Measurements from ENCODE around the gene DACT3. TPM values are rescaled to one million over a fixed set of nuclear protein-coding genes. Genes with fewer than 3 reads are reported as not detected.
A peak's percentile ranks its signal among the peaks of the same experiment; 100 is the strongest.

The DACT3 gene
- total and polyA plus RNA-seq, 2 of the 4 experiments (the other 2 are of a cell fraction) = 1.6 to 4.9 TPM

GRCh38 chr19:46603195-46603637, 57.8 kb downstream of the DACT3 start:
- H3K79me1 ChIP-seq (ENCODE audit: low read depth in 1 of 2, low read length in 2 of 2) = peaks cover 3 to 66% of the 10 kb centered on the region in 2 experiments; a peak in 3 of 4 replicates
- no peak overlapping the region for H2BK15ac ChIP-seq (ENCODE audit: low read depth, low read length)
- H3K4me1 ChIP-seq (ENCODE audit: control insufficient read depth, insufficient read depth, low read length) = peaks cover 15% of the 10 kb centered on the region
- in situ Hi-C loops (cut with MboI; ENCODE audit: low sequenced_read_pairs) (no loop called here), dilution Hi-C loops (cut with HindIII; ENCODE audit: low sequenced_read_pairs, unreplicated experiment) (no loop called here), intact Hi-C loops (cut with micrococcal nuclease) (no loop called here)
- no peaks in the 10 kb centered on the region for H3K27me3 ChIP-seq (ENCODE audit: control insufficient read depth, insufficient read depth, low read length)
- H3K23ac ChIP-seq (ENCODE audit: low read depth, low read length) = peak overlapping the region; percentile 19
- no peak overlapping the region for H2BK120ac ChIP-seq (ENCODE audit: low read depth, low read length)
- no peak overlapping the region for H2BK20ac ChIP-seq (ENCODE audit: low read depth, low read length)
- ChIA-PET CTCF (no interaction called here), POLR2A (ENCODE audit: unreplicated experiment) (no interaction called here)
- WGBS, 2 experiments (ENCODE audit: extremely low coverage in 2 of 2, insufficient read length in 1 of 2) = no CpG with 5 or more reads among the region's 2 CpGs
- TF ChIP-seq POLR2A (IDR thresholded peaks at IDR 0.05; ENCODE audit: low read depth, low read length) (no peak), RAD21 (IDR thresholded peaks at IDR 0.05; ENCODE audit: low read length) (no peak), MXI1 (IDR thresholded peaks at IDR 0.05; ENCODE audit: borderline replicate concordance, low read depth, low read length) (no peak), ELK1 (IDR thresholded peaks at IDR 0.05; ENCODE audit: borderline replicate concordance, low read depth, low read length) (no peak), MAFK (IDR thresholded peaks at IDR 0.05; ENCODE audit: low read depth, low read length) (no peak), BHLHE40 (IDR thresholded peaks at IDR 0.05; ENCODE audit: low read depth, low read length) (no peak), CTCF (conservative IDR thresholded peaks at IDR 0.05; ENCODE audit: low read depth, low read length) (no peak), MAZ (IDR thresholded peaks at IDR 0.05; ENCODE audit: borderline replicate concordance, low read depth, low read length) (no peak), RFX5 (IDR thresholded peaks at IDR 0.05; ENCODE audit: low read depth, low read length) (no peak), USF2 (IDR thresholded peaks at IDR 0.05; ENCODE audit: low read depth, low read length) (no peak)
- H3K4me3 ChIP-seq (ENCODE audit: insufficient read depth, low read depth, low read length) = peak overlapping the region; percentile 87
- H2BK5ac ChIP-seq (ENCODE audit: low read depth, low read length, poor library complexity, severe bottlenecking) = no peak overlapping the region
- no peak overlapping the region for H3K18ac ChIP-seq (ENCODE audit: low read depth, low read length)
- peak overlapping the region; percentile 99 for H2AK9ac ChIP-seq (replicated peaks; ENCODE audit: low read depth, low read length, poor library complexity)
- DNase-seq = no peak
- H3K56ac ChIP-seq (ENCODE audit: extremely low read depth, insufficient read depth, low read length) = no peak overlapping the region
- H3K36me3 ChIP-seq (ENCODE audit: control insufficient read depth, insufficient read depth, low read length) = peaks cover 28% of the 10 kb centered on the region
- H3K4ac ChIP-seq (ENCODE audit: low read depth, low read length) = peak overlapping the region; percentile 40; the same call in 1 of the 2 replicates
- peaks cover 16% of the 10 kb centered on the region for H3K9me1 ChIP-seq (ENCODE audit: insufficient read depth, low read length)
- no peak overlapping the region for H4K91ac ChIP-seq (ENCODE audit: insufficient read depth, low read depth, low read length)
- H2AK5ac ChIP-seq (ENCODE audit: low read depth, low read length) = peak overlapping the region; percentile 11
- peak overlapping the region; percentile 91 for H3K4me2 ChIP-seq (ENCODE audit: low read depth, low read length)
- H4K5ac ChIP-seq (ENCODE audit: low read depth, low read length) = no peak overlapping the region
- peaks cover 4% of the 10 kb centered on the region; the same call in 1 of the 2 replicates for H3K9me3 ChIP-seq (ENCODE audit: control insufficient read depth, insufficient read depth, low read length)
- BruUV-seq (replicated peaks) = no TSS peak
- H3K14ac ChIP-seq (replicated peaks; ENCODE audit: low read depth, low read length) = peak overlapping the region; percentile 52
- 0 out of 4 replicates have a peak overlapping the region, but pooled peaks of 1 of the 2 experiments have one; percentile 17 for H4K8ac ChIP-seq (ENCODE audit: low read depth in 2 of 2, low read length in 2 of 2)
- peak overlapping the region; percentile 33 for H2AFZ ChIP-seq (replicated peaks; ENCODE audit: low read length, poor library complexity)
- no peak for ATAC-seq (ENCODE audit: low read depth)
- H3K27ac ChIP-seq (ENCODE audit: insufficient read depth, low read length) = peak overlapping the region; percentile 7
- H4K20me1 ChIP-seq (ENCODE audit: insufficient read depth, low read length) = peaks cover 59% of the 10 kb centered on the region
- H3K9ac ChIP-seq (ENCODE audit: low read depth, low read length) = peak overlapping the region; percentile 96
